ENCODE measurements around the gene GDPD5.

- TF ChIP-seq, protein P1, sequence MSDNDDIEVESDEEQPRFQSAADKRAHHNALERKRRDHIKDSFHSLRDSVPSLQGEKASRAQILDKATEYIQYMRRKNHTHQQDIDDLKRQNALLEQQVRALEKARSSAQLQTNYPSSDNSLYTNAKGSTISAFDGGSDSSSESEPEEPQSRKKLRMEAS (CRISPR knock-in tag; IDR thresholded peaks at IDR 0.05), result no peak
- no peak for TF ChIP-seq ERG (CRISPR knock-in tag; IDR thresholded peaks at IDR 0.05)
These were observed 46.8 kb downstream of the GDPD5 start for GRCh38 chr11:75478783-75479596.
